Raji (cell line): ENCODE results near the gene STK25.

Experiments used
- POLR2A ChIP-seq: IDR thresholded peaks from 2 replicates; pipeline ENCODE4 v1.6.1; 2011; ENCODE audit warnings: low read depth, low read length, control low read depth; ENCODE audit not compliant: insufficient read depth

STK25 gene

DNA sequence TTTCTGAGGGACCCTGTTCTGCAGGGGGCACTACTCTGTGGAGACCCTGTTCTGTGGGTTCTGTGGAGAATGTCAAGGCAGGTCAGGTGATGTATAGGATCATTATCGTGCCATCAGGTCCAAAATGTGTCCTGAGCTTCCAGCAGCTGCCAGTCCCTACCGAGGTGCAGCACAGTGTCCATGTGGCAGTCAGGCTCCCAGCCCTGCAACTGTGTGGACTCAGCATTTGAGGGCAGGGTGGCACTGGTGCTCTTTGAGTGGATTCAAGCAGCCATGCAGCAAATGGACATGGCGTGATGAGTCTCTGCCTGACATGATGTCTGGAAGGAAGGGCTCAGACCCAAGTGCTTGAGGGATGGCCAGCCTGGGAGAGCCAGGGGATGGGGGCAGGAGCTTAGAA, 35.0 kb downstream of the STK25 start:
- no peak for TF ChIP-seq POLR2A

DNA sequence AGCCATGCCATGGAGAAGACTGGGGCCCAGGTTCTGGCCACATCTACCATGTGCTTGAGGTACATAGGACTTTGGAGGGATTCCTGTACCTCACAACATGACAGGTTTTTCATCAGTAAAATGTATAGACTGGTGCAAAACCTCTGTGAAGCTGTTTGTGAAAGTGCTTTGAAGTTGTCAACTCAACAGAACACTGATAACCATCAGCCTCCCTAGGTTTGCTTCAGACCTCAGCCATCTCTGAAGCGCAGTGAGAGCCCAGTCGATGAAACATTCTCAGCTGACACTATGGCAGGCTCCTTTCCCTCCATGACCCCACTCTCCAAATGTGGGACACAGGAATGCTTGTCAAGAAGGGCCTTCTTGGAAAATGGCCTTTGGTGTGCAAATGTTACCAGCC, 38.6 kb downstream of the STK25 start:
- no peak for TF ChIP-seq POLR2A

DNA sequence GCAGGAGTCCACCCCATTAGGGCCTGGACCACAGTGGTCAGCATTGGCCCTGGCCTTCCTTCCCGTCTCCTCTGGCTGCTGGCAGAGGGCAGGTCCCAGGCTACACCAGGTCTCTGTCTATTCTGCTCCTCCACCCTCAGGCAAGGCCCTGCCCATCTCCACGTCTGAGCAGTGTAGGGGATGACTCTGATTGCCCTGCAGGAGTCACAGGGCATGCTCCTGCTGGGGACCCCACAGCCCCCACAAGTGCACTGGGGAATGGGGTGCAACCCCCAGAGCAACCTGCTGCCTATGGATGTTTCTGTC, 40.0 kb downstream of the STK25 start:
- TF ChIP-seq POLR2A: no peak

DNA sequence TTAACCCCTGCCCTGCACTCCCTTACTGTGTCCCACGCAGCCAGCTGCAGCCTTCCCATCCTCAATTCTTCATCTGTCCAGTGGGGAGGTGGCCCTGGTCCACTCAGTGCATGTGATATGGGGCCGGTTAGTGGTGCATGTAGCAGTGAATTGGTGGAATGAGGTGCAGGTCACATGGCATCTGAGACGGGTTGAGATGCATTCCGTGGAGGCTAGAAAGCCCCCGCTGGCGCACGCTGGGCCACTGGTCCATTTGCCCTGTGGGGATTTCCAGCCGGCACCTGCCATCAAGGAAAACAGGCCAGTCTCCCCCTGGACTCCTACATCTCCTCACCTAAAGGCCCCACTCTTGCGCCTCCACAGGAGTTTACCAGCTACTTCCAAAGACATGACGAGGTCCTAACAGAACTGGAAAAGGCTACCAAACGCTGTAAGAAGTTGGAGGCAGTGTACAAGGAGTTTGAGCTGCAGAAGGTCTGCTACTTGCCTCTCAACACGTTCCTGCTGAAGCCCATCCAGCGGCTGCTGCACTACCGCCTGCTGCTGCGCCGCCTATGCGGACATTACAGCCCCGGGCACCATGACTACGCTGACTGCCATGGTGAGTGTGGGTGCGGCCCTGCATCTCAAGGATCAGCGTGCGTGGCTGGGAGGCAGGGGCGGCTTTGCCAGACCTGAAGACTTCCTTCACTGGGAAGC, 40.5 kb downstream of the STK25 start:
- no peak for TF ChIP-seq POLR2A

DNA sequence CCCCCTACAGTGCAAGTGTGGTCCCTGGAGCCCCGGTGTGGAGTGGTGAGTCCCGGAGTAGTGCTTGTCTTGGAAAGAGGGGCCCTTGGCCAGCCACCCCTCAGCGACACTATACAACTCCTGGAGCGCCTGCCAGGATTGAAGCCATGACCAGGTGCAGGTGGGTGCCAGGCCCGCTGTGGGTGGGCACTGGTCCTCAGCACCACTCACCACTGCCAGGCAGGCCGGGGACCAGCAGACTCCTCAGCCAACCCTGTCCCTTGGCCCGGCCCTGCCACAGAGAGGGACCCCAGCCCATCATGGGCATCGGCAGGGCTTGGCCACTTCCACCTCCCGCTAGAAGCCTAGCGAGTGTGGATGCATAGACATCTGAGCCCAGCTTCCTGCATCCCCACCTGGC, 42.2 kb downstream of the STK25 start:
- TF ChIP-seq POLR2A: no peak

DNA sequence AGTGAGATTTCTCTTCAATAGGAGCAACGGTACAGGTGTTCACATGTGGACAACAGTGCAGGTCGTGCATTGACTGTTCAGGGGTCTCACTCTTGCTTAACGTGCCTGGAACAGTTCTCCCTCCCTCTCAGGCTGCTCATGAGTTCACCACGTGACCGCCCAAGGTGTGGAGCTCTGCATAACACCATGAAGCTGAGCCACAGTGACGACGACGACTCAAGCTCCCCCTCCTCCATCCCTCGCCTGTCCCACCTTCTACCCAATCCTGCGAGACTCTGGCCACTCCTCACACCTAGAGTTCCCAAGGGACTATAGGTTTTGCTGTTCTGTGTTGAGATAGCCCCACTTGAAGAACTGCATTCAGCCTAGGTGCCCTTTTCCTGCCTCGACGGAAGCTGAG, 42.8 kb downstream of the STK25 start:
- TF ChIP-seq POLR2A: no peak

DNA sequence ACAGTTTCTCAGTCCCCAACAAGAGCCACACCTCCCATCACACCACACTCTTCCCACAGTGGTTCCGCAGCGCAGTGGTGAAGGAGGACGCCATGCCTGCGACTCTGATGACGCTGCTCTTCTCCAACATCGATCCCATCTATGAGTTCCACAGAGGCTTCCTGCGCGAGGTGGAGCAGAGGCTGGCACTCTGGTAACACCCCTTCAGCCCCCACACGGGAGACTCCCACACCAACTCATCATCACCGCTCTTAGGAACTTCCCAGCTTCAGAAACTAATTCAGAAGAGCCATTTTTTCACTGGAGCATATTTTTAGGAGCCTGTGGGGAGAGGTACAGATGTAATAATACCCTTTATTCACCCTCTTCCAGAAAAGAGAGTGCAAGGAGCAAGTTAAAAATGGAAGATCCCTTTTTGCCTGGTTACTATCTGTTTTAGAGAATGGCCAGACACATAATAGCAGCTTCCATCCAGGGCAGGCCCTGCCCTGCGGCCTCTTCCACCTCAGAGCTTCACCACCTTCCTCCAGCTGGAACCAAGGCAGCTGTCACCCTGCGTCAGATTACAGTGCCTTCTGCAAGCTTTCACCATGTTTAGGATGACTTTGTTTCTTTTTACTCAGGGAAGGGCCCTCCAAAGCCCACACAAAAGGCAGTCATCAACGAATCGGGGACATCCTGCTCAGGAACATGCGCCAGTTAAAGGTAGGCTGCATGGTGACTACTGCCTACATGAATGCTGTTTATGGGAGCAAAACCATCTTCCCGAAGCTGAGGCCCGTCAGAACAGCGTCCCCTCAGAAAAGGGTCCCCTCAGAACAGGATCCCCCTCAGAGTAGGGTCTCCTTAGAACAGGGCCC, 44.9 kb downstream of the STK25 start:
- no peak for TF ChIP-seq POLR2A

DNA sequence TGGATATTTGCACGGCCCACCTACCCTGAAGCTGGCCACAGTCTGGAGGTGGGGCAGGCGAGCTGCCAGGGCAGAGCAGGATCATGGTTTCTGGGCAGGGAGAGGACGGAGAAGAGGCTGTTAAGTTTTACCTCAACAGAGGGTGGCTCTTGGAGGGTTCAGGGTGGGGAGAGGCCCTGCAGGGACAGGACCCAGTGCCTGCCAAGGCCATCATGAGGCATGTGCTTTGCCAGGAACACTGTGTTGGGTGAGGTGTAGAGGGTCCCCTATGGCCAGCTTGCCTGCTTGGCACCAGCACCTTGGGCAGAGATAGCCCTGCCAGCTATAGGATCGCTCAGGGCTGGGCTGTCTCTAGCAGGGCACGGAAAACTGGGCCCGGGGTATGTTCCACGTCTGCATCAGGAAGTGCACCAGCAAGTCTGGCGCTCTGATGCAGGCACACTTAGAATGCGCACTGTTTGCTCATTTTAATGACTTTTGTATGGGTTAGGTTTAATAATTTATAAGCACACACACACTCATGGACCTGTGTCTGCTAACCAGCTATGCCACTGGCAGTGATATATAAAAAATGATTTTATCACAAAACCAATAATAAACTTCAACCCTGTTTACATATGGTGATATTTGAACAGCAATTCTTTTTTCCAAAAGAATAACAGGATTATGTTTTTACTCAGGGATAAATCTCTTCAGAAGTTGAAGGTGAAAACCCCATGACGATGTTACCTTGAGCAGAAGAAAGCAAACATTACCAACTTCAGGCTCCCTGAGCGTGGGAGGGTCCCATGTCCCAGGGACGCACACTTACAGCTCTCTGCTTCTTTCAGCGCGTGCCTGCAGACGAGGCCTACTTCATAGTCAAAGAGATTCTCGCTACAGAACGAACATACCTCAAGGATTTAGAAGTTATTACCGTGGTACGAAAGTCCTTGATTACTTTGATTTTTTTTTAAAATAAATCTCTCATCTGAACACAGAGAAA, 46.4 kb downstream of the STK25 start:
- TF ChIP-seq POLR2A: no peak

DNA sequence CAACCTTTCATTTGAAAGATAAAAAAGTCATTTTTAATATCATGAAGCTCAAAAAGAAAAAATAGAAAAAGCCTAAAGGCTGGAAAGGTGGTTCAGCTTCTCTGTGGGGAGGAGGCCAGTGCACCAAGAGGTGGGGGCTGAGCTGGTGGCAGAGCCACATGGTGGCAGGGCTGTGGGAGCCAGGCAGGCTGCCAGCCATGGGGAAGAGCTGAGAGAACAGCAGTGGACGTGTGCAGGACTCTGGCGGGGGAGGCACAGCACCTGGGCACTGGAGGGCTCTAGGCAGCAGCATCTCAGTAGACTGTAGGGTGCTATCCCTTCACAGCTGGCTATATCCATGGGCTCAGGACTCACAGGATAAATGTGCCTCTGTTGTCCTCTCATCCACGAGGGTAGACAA, 47.8 kb downstream of the STK25 start:
- TF ChIP-seq POLR2A: no peak

DNA sequence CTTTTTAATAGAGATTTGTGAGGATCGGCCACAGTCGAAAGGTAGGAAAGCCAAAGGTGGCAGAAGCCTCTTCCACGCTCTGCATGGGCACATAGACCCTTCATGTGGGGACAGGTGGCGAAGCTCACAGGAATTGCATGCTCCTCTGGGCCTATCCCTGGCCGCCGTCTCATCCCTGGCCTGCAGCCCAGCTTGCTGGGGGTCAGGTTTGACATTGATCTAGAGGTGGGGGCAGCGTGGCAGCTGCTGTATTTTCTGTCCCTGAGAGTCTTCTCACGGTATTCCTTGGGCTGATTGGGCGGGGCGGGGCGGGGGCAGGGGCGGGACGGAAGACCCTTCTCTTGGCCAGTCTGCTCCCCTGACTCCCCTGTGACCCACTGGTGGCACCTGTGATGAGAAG, 48.9 kb downstream of the STK25 start:
- no peak for TF ChIP-seq POLR2A

DNA sequence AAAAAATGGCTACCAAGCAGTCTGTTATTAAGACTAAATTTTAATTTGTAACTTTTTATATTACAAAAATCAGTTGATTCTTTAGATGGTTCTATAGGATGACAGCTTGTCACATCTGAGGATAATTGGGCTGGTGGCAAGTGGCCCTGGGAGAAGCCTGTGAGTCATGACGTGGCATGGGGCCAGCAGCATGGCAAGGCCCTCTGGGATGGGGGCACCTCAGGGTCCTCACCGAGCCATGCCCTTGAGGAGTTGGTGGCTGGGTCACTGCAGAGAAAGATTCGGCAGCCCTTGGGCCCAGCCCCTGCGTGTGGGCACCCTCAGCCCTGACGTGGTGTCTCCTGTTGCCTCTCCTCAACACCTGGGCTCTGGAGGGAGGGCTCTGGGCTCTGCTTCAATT, 49.7 kb downstream of the STK25 start:
- no peak for TF ChIP-seq POLR2A

DNA sequence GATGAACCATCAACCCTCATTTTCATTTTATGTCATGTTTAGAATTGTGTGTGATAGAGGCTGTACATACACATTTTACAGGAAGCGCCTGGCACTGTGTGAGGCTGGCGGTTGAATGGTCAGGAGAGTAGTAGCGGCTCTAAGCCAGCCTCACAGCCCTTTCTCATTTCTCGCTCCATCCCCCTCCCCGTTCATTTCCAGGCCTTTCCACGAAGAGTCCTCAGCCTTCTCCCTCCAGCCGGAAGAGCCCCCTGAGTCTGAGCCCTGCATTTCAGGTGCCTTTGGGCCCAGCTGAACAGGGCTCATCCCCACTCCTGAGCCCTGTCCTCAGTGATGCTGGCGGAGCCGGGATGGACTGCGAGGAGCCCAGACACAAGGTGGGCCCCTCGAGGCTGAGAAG, 51.8 kb downstream of the STK25 start:
- no peak for TF ChIP-seq POLR2A

DNA sequence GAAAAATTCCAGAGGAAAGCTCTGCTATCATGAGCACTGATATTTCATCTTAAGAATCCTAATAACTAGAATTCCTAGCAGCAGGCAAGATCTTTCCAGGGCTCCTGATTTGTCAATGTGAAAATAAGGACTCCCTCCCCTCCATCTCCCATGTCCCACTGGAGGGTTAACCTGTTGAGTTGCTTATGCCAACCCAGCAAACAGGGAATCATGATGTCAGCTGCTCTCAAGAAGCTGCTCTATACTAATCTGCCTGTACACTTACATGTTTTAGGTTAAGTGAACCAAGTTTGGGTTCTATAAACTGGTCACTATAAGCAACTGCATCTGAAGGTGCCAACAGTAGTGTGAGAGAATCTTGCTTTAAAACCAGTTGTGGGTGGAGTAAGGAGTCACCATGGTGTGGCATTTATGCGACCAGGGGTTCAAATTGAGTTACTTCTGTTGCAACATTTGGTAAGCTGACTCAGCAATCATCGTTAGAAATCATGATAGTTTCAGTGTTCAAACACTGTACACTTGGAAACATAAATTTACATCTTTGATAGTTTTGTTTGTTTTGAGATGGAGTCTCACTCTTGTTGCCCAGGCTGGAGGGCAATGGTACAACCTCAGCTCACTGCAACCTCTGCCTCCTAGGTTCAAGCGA, 53.4 kb downstream of the STK25 start:
- no peak for TF ChIP-seq POLR2A

DNA sequence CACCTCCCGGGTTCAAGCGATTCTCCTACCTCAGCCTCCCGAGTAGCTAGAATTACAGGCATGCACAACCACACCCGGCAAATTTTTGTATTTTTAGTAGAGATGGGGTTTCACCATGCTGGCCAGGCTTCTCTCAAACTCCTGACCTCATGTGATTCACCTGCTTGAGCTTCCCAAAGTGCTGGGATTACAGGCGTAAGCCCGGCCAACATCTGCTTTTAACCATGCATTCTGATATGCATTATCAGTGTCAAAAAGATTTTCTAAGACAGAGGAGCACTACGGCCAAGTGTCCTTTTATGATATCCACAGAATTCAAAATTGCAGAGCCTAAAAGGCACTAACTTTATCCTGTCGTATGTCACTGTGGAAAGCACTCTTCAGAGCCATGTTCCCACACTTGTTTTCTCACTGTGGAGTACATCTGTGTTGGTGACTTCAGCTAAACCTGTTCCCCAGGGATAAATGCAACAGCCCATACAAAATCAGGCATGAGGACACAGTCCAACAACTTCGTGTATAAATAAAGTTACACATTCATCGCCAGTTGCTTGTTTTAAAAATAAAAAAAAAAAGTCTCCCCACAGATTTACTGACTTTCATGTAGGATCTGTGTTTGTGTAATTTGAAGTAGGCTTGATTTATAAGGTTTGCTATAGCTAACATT, 56.4 kb downstream of the STK25 start:
- TF ChIP-seq POLR2A: no peak
